HL-60/S4 (cell line): ENCODE measurements around the gene FERMT2.

Source experiments
- in situ Hi-C: fragments of 300-500 bp; cut with MboI; formaldehyde crosslinking; loops from 2 replicates; pipeline ENCODE4 v1.14.3; 2022; ENCODE audit warnings: low sequenced_read_pairs

FERMT2 gene

GRCh38 chr14:52902971-52903619 is 47.8 kb downstream of the FERMT2 start:
- in situ Hi-C loops: no loop called here

GRCh38 chr14:52901357-52901980 is 49.4 kb downstream of the FERMT2 start:
- in situ Hi-C loops: no loop called here

- in situ Hi-C loops: no loop called here
These were observed 50.1 kb downstream of the FERMT2 start for GRCh38 chr14:52900731-52901130.

- in situ Hi-C loops: no loop called here
These were observed 52.4 kb downstream of the FERMT2 start for GRCh38 chr14:52898496-52898895.

GRCh38 chr14:52895000-52895399 is 55.9 kb downstream of the FERMT2 start:
- in situ Hi-C loops: no loop called here

GRCh38 chr14:52891800-52892199 is 59.0 kb downstream of the FERMT2 start:
- in situ Hi-C loops: no loop called here

GRCh38 chr14:52888839-52889838 is 61.7 kb downstream of the FERMT2 start:
- in situ Hi-C loops: no loop called here

GRCh38 chr14:52888159-52888558 is 62.7 kb downstream of the FERMT2 start:
- in situ Hi-C loops: no loop called here

- in situ Hi-C loops: no loop called here
These were observed 65.6 kb downstream of the FERMT2 start for GRCh38 chr14:52885230-52885629.

- in situ Hi-C loops: no loop called here
These were observed 67.2 kb downstream of the FERMT2 start for GRCh38 chr14:52883658-52884057.

GRCh38 chr14:52882824-52883223 is 68.0 kb downstream of the FERMT2 start:
- in situ Hi-C loops: no loop called here

- in situ Hi-C loops: no loop called here
These were observed 70.9 kb downstream of the FERMT2 start for GRCh38 chr14:52879958-52880357.

- in situ Hi-C loops: no loop called here
These were observed 71.9 kb downstream of the FERMT2 start for GRCh38 chr14:52878946-52879345.

GRCh38 chr14:52878469-52878868 is 72.4 kb downstream of the FERMT2 start:
- in situ Hi-C loops: no loop called here

GRCh38 chr14:52877628-52878027 is 73.2 kb downstream of the FERMT2 start:
- in situ Hi-C loops: no loop called here

- in situ Hi-C loops: no loop called here
These were observed 74.0 kb downstream of the FERMT2 start for GRCh38 chr14:52876806-52877205.

GRCh38 chr14:52876311-52876710 is 74.5 kb downstream of the FERMT2 start:
- in situ Hi-C loops: no loop called here

- in situ Hi-C loops: no loop called here
These were observed 75.1 kb downstream of the FERMT2 start for GRCh38 chr14:52875707-52876106.

GRCh38 chr14:52874389-52874788 is 76.5 kb downstream of the FERMT2 start:
- in situ Hi-C loops: no loop called here

- in situ Hi-C loops: no loop called here
These were observed 77.2 kb downstream of the FERMT2 start for GRCh38 chr14:52873694-52874093.

GRCh38 chr14:52873065-52873464 is 77.8 kb downstream of the FERMT2 start:
- in situ Hi-C loops: no loop called here

GRCh38 chr14:52871606-52872005 is 79.2 kb downstream of the FERMT2 start:
- in situ Hi-C loops: no loop called here
